Caco-2 (cell line): Measurements from ENCODE around the gene ZRANB3. TPM values are rescaled to one million over a fixed set of nuclear protein-coding genes. Genes with fewer than 3 reads are reported as not detected.

Experiments used
- BruUV-seq: library from RNA; stranded (reverse); fragments of 400-500 nt; replicated peaks from 2 replicates; lab custom pipeline; 2021; lab: Mats Ljungman, UMichigan
- CTCF ChIA-PET: fragments of 300-600 bp; sonication (Branson Sonifier 250); formaldehyde crosslinking; loops from one replicate; lab custom pipeline; 2022; ENCODE audit warnings: antibody characterized with exemption; lab: Charles Lee
- POLR2A ChIA-PET: fragments of 300-600 bp; sonication (Branson Sonifier 250); formaldehyde crosslinking; loops from one replicate; lab custom pipeline; 2022; ENCODE audit warnings: antibody characterized with exemption; lab: Charles Lee
- DNase-seq, 2 experiments: peaks; one replicate each; pipeline versions ENCODE4 v3.0.0 to v3.0.0-alpha.2; 2020 to 2022
- H3K27me3 ChIP-seq: replicated peaks from 2 replicates; pipeline ENCODE4 v1.6.0; 2011; ENCODE audit warnings: low read length; ENCODE audit not compliant: control insufficient read depth, insufficient read depth
- H3K36me3 ChIP-seq: 2 replicates; pipeline ENCODE4 v1.5.1; 2011; ENCODE audit warnings: low read length; ENCODE audit not compliant: control insufficient read depth, insufficient read depth
- H3K4me1 ChIP-seq: fragments of 250-450 bp; sonication (Bioruptor Pico); 2 replicates; pipeline ENCODE4 v1.5.1; 2020; ENCODE audit warnings: mild to moderate bottlenecking
- H3K4me3 ChIP-seq: 2 replicates; pipeline ENCODE4 v1.5.1; 2011; ENCODE audit warnings: low read depth, mild to moderate bottlenecking, control low read depth, low read length
- H3K9me3 ChIP-seq: fragments of 250-450 bp; sonication (Bioruptor Pico); 2 replicates; pipeline ENCODE4 v1.5.1; 2020; ENCODE audit warnings: mild to moderate bottlenecking, moderate library complexity
- H3K27ac Mint-ChIP-seq: one replicate; pipeline ENCODE4 v1.8.0; 2022; ENCODE audit warnings: mixed read lengths; ENCODE audit not compliant: unreplicated experiment
- H3K27me3 Mint-ChIP-seq: one replicate; pipeline ENCODE4 v1.8.0; 2022; ENCODE audit warnings: mixed read lengths; ENCODE audit not compliant: insufficient read depth, unreplicated experiment
- H3K36me3 Mint-ChIP-seq: one replicate; pipeline ENCODE4 v1.8.0; 2022; ENCODE audit warnings: mild to moderate bottlenecking, mixed read lengths; ENCODE audit not compliant: insufficient read depth, unreplicated experiment
- H3K4me1 Mint-ChIP-seq: one replicate; pipeline ENCODE4 v1.8.0; 2022; ENCODE audit warnings: low read depth, mixed read lengths; ENCODE audit not compliant: unreplicated experiment
- H3K4me3 Mint-ChIP-seq: one replicate; pipeline ENCODE4 v1.8.0; 2022; ENCODE audit warnings: mild to moderate bottlenecking, moderate library complexity, mixed read lengths; ENCODE audit not compliant: unreplicated experiment
- H3K9me3 Mint-ChIP-seq: one replicate; pipeline ENCODE4 v1.8.0; 2022; ENCODE audit warnings: mixed read lengths; ENCODE audit not compliant: unreplicated experiment
- CTCF ChIP-seq, 2 experiments: fragments of 200-600 bp in 1 of 2; IDR thresholded peaks; 1 replicate in 1 of 2; 2 replicates in 1 of 2; pipeline versions ENCODE4 v1.5.1 to v1.8.0; 2011 to 2022; ENCODE audit warnings: antibody characterized with exemption in 1 of 2, control low read depth in 1 of 2, inconsistent platforms in 1 of 2, low read depth in 1 of 2, low read length in 1 of 2, mild to moderate bottlenecking in 1 of 2, moderate library complexity in 1 of 2; ENCODE audit not compliant: insufficient read depth in 1 of 2, severe bottlenecking in 1 of 2, unreplicated experiment in 1 of 2
- intact Hi-C: fragments of 100-400 bp; cut with micrococcal nuclease; formaldehyde crosslinking; loops from one replicate; pipeline ENCODE4 v1.10.0; 2022; ENCODE audit not compliant: unreplicated experiment
- total RNA-seq: library from RNA; stranded (reverse); gene quantifications from 2 replicates; pipeline ENCODE4 v1.2.3, GENCODE V29; 2022

ZRANB3 gene
- total RNA-seq, 1 experiment from 2014 or later = 17.0 TPM

GRCh38 chr2:135555311-135555710 is 24.3 kb upstream of the ZRANB3 start:
- Mint-ChIP-seq H3K36me3 (peaks cover 6% of the 10 kb centered on the region), H3K27ac (no peak overlapping the region), H3K27me3 (no peaks in the 10 kb centered on the region), H3K9me3 (peaks cover 10% of the 10 kb centered on the region), H3K4me3 (no peak overlapping the region), H3K4me1 (no peaks in the 10 kb centered on the region)
- CTCF ChIA-PET = no interaction called here
- peaks cover 10% of the 10 kb centered on the region; the same call in 1 of the 2 replicates for H3K4me1 ChIP-seq
- intact Hi-C loops = no loop called here
- no peaks in the 10 kb centered on the region for H3K9me3 ChIP-seq
- no TSS peak for BruUV-seq
- no peak for DNase-seq
- TF ChIP-seq CTCF (IDR thresholded peaks at IDR 0.05; ENCODE audit: insufficient read depth in 1 of 2, low read depth in 1 of 2, low read length in 1 of 2, severe bottlenecking in 1 of 2, unreplicated experiment in 1 of 2) = no peak
- POLR2A ChIA-PET = no interaction called here
- H3K27me3 ChIP-seq = no peaks in the 10 kb centered on the region
- H3K4me3 ChIP-seq = no peak overlapping the region
- no peaks in the 10 kb centered on the region for H3K36me3 ChIP-seq

- Histone ChIP-seq H3K4me1 (no peaks in the 10 kb centered on the region), H3K36me3 (no peaks in the 10 kb centered on the region), H3K9me3 (0 out of 2 replicates have a peak, but pooled peaks cover 4% of the 10 kb centered on the region), H3K4me3 (no peak overlapping the region), H3K27me3 (no peaks in the 10 kb centered on the region)
- intact Hi-C loops = no loop called here
- no peaks in the 10 kb centered on the region for H3K4me1 Mint-ChIP-seq
- H3K9me3 Mint-ChIP-seq = peaks cover 10% of the 10 kb centered on the region
- TF ChIP-seq CTCF (IDR thresholded peaks at IDR 0.05; ENCODE audit: insufficient read depth in 1 of 2, low read depth in 1 of 2, low read length in 1 of 2, severe bottlenecking in 1 of 2, unreplicated experiment in 1 of 2) = no peak
- no peak overlapping the region for H3K4me3 Mint-ChIP-seq
- no peak for DNase-seq
- H3K27me3 Mint-ChIP-seq = no peaks in the 10 kb centered on the region
- no TSS peak for BruUV-seq
- peaks cover 6% of the 10 kb centered on the region for H3K36me3 Mint-ChIP-seq
- ChIA-PET POLR2A (no interaction called here), CTCF (interaction anchor here (0.6 kb wide), 1 partner anchor 707 kb away, joined by 4 read pairs; no protein-coding TSS in a partner anchor)
- H3K27ac Mint-ChIP-seq = no peak overlapping the region
These were observed 21.9 kb upstream of the ZRANB3 start for GRCh38 chr2:135552887-135553286.

GRCh38 chr2:135551356-135551755 is 20.3 kb upstream of the ZRANB3 start:
- BruUV-seq = no TSS peak
- ChIA-PET CTCF (no interaction called here), POLR2A (interaction anchor here (0.6 kb wide), 1 partner anchor 190 kb away, joined by 4 read pairs; no protein-coding TSS in a partner anchor)
- Mint-ChIP-seq H3K36me3 (peaks cover 6% of the 10 kb centered on the region), H3K9me3 (peaks cover 10% of the 10 kb centered on the region), H3K4me3 (no peak overlapping the region), H3K4me1 (no peaks in the 10 kb centered on the region), H3K27ac (no peak overlapping the region), H3K27me3 (no peaks in the 10 kb centered on the region)
- DNase-seq = no peak
- Histone ChIP-seq H3K36me3 (no peaks in the 10 kb centered on the region), H3K4me3 (no peak overlapping the region), H3K4me1 (no peaks in the 10 kb centered on the region), H3K27me3 (no peaks in the 10 kb centered on the region), H3K9me3 (0 out of 2 replicates have a peak, but pooled peaks cover 4% of the 10 kb centered on the region)
- no peak for TF ChIP-seq CTCF (IDR thresholded peaks at IDR 0.05; ENCODE audit: insufficient read depth in 1 of 2, low read depth in 1 of 2, low read length in 1 of 2, severe bottlenecking in 1 of 2, unreplicated experiment in 1 of 2)
- intact Hi-C loops = no loop called here
